Measurements from ENCODE around the gene MYO15B. TPM values are rescaled to one million over a fixed set of nuclear protein-coding genes. Genes with fewer than 3 reads are reported as not detected.

MYO15B gene
- total RNA-seq, 3 donors from 2014 or later: 591 to 1,071 (median 660) TPM

DNA sequence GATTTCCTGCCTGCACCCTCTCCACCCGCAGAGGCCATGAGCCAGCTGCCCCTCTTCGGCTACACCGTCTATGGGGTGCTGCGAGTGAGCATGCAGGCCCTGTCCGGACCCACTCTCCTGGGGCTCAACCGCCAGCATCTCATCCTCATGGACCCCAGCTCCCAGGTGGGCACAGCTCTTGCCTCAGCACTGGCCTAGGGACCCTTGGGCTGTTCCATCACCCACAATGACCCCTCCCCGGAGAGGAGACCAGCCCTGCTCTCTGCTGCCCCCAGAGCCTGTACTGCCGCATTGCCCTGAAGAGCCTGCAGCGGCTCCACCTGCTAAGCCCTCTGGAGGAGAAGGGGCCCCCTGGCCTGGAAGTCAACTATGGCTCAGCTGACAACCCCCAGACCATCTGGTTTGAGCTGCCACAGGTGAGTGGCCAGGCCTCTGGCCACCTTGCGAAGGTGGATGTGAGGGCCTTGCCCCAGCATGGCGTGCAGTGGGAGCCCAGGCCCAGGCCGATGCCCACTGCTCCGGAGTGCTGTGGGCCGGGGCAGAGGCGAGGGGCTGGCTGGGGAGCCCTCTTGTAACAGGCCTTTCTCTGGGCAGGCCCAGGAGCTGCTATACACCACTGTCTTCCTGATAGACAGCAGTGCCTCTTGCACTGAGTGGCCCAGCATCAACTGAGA, 38.4 kb downstream of the MYO15B start:
- DNase-seq: no peak
- Histone ChIP-seq H3K4me3 (no peak overlapping the region), H3K9me3 (no peaks in the 10 kb centered on the region), H3K4me1 (ENCODE audit: low read depth) (no peaks in the 10 kb centered on the region), H3K36me3 (ENCODE audit: low read depth) (no peaks in the 10 kb centered on the region)
- ATAC-seq: peak; percentile 38
- intact Hi-C loops (cut with DNase I, micrococcal nuclease): no loop called here
- TF ChIP-seq, protein P1, sequence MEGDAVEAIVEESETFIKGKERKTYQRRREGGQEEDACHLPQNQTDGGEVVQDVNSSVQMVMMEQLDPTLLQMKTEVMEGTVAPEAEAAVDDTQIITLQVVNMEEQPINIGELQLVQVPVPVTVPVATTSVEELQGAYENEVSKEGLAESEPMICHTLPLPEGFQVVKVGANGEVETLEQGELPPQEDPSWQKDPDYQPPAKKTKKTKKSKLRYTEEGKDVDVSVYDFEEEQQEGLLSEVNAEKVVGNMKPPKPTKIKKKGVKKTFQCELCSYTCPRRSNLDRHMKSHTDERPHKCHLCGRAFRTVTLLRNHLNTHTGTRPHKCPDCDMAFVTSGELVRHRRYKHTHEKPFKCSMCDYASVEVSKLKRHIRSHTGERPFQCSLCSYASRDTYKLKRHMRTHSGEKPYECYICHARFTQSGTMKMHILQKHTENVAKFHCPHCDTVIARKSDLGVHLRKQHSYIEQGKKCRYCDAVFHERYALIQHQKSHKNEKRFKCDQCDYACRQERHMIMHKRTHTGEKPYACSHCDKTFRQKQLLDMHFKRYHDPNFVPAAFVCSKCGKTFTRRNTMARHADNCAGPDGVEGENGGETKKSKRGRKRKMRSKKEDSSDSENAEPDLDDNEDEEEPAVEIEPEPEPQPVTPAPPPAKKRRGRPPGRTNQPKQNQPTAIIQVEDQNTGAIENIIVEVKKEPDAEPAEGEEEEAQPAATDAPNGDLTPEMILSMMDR (IDR thresholded peaks at IDR 0.05): peak; percentile 24

GRCh38 chr17:75626496-75627038, 39.0 kb downstream of the MYO15B start:
- no peak for ATAC-seq
- H3K36me3 ChIP-seq (ENCODE audit: low read depth): no peaks in the 10 kb centered on the region
- TF ChIP-seq, protein P1 (IDR thresholded peaks at IDR 0.05): no peak
- intact Hi-C loops (cut with DNase I, micrococcal nuclease): no loop called here
- H3K4me1 ChIP-seq (ENCODE audit: low read depth): no peaks in the 10 kb centered on the region
- DNase-seq: no peak
- no peaks in the 10 kb centered on the region for H3K9me3 ChIP-seq
- H3K4me3 ChIP-seq: no peak overlapping the region

GRCh38 chr17:75627094-75627493, 39.5 kb downstream of the MYO15B start:
- TF ChIP-seq, protein P1 (IDR thresholded peaks at IDR 0.05): no peak
- no peak for DNase-seq
- Histone ChIP-seq H3K9me3 (no peaks in the 10 kb centered on the region), H3K4me1 (ENCODE audit: low read depth) (no peaks in the 10 kb centered on the region), H3K36me3 (ENCODE audit: low read depth) (no peaks in the 10 kb centered on the region), H3K4me3 (no peak overlapping the region)
- intact Hi-C loops (cut with DNase I, micrococcal nuclease): no loop called here
- no peak for ATAC-seq

DNA sequence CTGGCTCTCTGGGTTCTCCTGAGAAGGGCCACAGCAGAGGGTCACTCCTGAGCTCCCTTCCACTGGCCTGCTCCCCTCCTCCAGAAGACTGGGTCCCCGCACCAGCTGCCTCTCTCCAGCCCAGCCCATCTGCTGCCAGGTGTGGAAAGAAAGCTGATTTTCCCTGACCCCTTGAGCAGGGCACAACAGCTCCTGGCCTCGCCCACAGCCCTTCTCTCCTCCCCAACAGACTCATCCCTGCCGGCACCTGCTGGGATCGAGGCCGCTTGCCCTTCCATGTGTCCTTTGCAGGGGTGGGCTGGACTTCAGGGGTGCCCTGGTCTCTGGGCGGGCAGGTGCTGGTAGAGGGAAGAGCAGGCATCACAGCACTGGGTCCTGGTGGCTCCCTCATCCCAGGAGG, 40.8 kb downstream of the MYO15B start:
- ATAC-seq (no peak), DNase-seq (no peak)
- TF ChIP-seq, protein P1 (IDR thresholded peaks at IDR 0.05): no peak
- H3K9me3 ChIP-seq: no peaks in the 10 kb centered on the region
- peaks cover 10% of the 10 kb centered on the region for H3K4me1 ChIP-seq (ENCODE audit: low read depth)
- H3K36me3 ChIP-seq (ENCODE audit: low read depth): no peaks in the 10 kb centered on the region
- intact Hi-C loops (cut with DNase I, micrococcal nuclease): no loop called here
- no peak overlapping the region for H3K4me3 ChIP-seq

GRCh38 chr17:75629157-75629556, 41.6 kb downstream of the MYO15B start:
- TF ChIP-seq, protein P1 (IDR thresholded peaks at IDR 0.05): no peak
- no peak overlapping the region for H3K4me3 ChIP-seq
- no peaks in the 10 kb centered on the region for H3K36me3 ChIP-seq (ENCODE audit: low read depth)
- intact Hi-C loops (cut with DNase I, micrococcal nuclease): no loop called here
- H3K9me3 ChIP-seq: no peaks in the 10 kb centered on the region
- peaks cover 17% of the 10 kb centered on the region for H3K4me1 ChIP-seq (ENCODE audit: low read depth)
- ATAC-seq: no peak
- no peak for DNase-seq
